Brain microvascular endothelial cell (primary cell): ENCODE measurements around the gene DCDC2C.
"Not testable (repeated sequence)": the region's sequence is repeated elsewhere in the genome, so short reads cannot be mapped to it uniquely, and the experiment has no call there.

Experiments used
- DNase-seq: peaks from one replicate; pipeline ENCODE4 v3.0.0-alpha.2; 2020
- H3K27ac ChIP-seq: fragments of 250-450 bp; sonication (Bioruptor Pico); 2 replicates; pipeline ENCODE4 v1.5.1; 2020; ENCODE audit warnings: mild to moderate bottlenecking, moderate library complexity
- H3K27me3 ChIP-seq: fragments of 250-450 bp; sonication (Bioruptor Pico); replicated peaks from 2 replicates; pipeline ENCODE4 v1.5.1; 2020; ENCODE audit warnings: mild to moderate bottlenecking
- H3K36me3 ChIP-seq: fragments of 250-450 bp; sonication (Bioruptor Pico); replicated peaks from 2 replicates; pipeline ENCODE4 v1.5.1; 2020; ENCODE audit warnings: mild to moderate bottlenecking
- H3K4me3 ChIP-seq: 2 replicates; pipeline ENCODE4 v1.5.1; 2011; ENCODE audit warnings: low read depth, mild to moderate bottlenecking, control low read depth, low read length, moderate library complexity
- CTCF ChIP-seq: IDR thresholded peaks from 2 replicates; pipeline ENCODE4 v1.5.1; 2011; ENCODE audit warnings: low read depth, mild to moderate bottlenecking, moderate library complexity, low read length, control low read depth, inconsistent platforms; ENCODE audit errors: missing control alignments
- in situ Hi-C: cut with HindIII; loops from 2 replicates; pipeline ENCODE4 v1.10.0; 2017; ENCODE audit warnings: low sequenced_read_pairs, low pct_ligation_motif_present

Gene DCDC2C

GRCh38 chr2:3814706-3815245, 111.4 kb downstream of the DCDC2C start:
- DNase-seq = no peak

GRCh38 chr2:3817144-3817543, 113.8 kb downstream of the DCDC2C start:
- H3K27me3 ChIP-seq, H3K4me3 ChIP-seq, H3K27ac ChIP-seq, in situ Hi-C loops, DNase-seq, H3K36me3 ChIP-seq: not testable (repeated sequence)

More at GRCh38 chr2:3814706-3815245, 111.4 kb downstream of the DCDC2C start:
- Histone ChIP-seq H3K36me3 (no peaks in the 10 kb centered on the region), H3K4me3 (no peak overlapping the region), H3K27me3 (no peaks in the 10 kb centered on the region), H3K27ac (no peak overlapping the region)
- in situ Hi-C loops = no loop called here
- no peak for TF ChIP-seq CTCF

- Histone ChIP-seq H3K4me3 (no peak overlapping the region), H3K27me3 (no peaks in the 10 kb centered on the region), H3K36me3 (no peaks in the 10 kb centered on the region), H3K27ac (no peak overlapping the region)
- no peak for TF ChIP-seq CTCF
- DNase-seq = no peak
- in situ Hi-C loops = no loop called here
Observed at GRCh38 chr2:3823748-3824147, 120.4 kb downstream of the DCDC2C start.

- in situ Hi-C loops = no loop called here
- Histone ChIP-seq H3K27me3 (no peaks in the 10 kb centered on the region), H3K4me3 (no peak overlapping the region), H3K27ac (no peak overlapping the region), H3K36me3 (no peaks in the 10 kb centered on the region)
- peak; percentile 71 for DNase-seq
- TF ChIP-seq CTCF = peak; percentile 83
Observed at GRCh38 chr2:3827673-3828575, 124.5 kb downstream of the DCDC2C start.

GRCh38 chr2:3830796-3831195, 127.4 kb downstream of the DCDC2C start:
- Histone ChIP-seq H3K27ac (no peak overlapping the region), H3K27me3 (no peaks in the 10 kb centered on the region), H3K36me3 (no peaks in the 10 kb centered on the region), H3K4me3 (no peak overlapping the region)
- in situ Hi-C loops = no loop called here
- TF ChIP-seq CTCF = no peak
- DNase-seq = no peak

- Histone ChIP-seq H3K36me3 (no peaks in the 10 kb centered on the region), H3K27ac (no peak overlapping the region), H3K27me3 (no peaks in the 10 kb centered on the region), H3K4me3 (no peak overlapping the region)
- in situ Hi-C loops = no loop called here
- DNase-seq = no peak
- no peak for TF ChIP-seq CTCF
Observed at GRCh38 chr2:3837086-3837485, 133.7 kb downstream of the DCDC2C start.
